Liver (tissue), 9 donors: ENCODE results near the gene HPCAL4. TPM values are rescaled to one million over a fixed set of nuclear protein-coding genes. Genes with fewer than 3 reads are reported as not detected.

Experiments
- DNase-seq: peaks from one replicate; pipeline ENCODE4 v3.0.0-alpha.2; 2017; ENCODE audit warnings: low spot score
- H3K27ac ChIP-seq, 2 donors: one replicate each; pipeline ENCODE4 v1.7.0; 2013; ENCODE audit warnings: inconsistent platforms in 2 of 2, low read length in 2 of 2, control low read depth in 1 of 2, low read depth in 1 of 2, mild to moderate bottlenecking in 1 of 2
- H3K27me3 ChIP-seq, 4 donors: one replicate each; pipeline versions ENCODE4 v1.6.1 to v1.7.0; 2013; ENCODE audit warnings: low read length in 3 of 4, inconsistent platforms in 1 of 4, mild to moderate bottlenecking in 1 of 4, moderate library complexity in 1 of 4; ENCODE audit not compliant: control insufficient read depth in 4 of 4, insufficient read depth in 4 of 4
- H3K36me3 ChIP-seq, 4 donors: one replicate each; pipeline versions ENCODE4 v1.6.1 to v1.7.0; 2013; ENCODE audit warnings: low read length in 3 of 4, mild to moderate bottlenecking in 3 of 4, low read depth in 1 of 4, moderate library complexity in 1 of 4; ENCODE audit not compliant: control insufficient read depth in 4 of 4, insufficient read depth in 3 of 4
- H3K4me1 ChIP-seq, 4 donors: one replicate each; pipeline versions ENCODE4 v1.6.1 to v1.7.0; 2013; ENCODE audit warnings: low read length in 3 of 4, mild to moderate bottlenecking in 3 of 4, moderate library complexity in 1 of 4; ENCODE audit not compliant: control insufficient read depth in 4 of 4, insufficient read depth in 4 of 4
- H3K4me3 ChIP-seq, 3 donors: one replicate each; pipeline versions ENCODE4 v1.6.1 to v1.7.0; 2013; ENCODE audit warnings: low read length in 3 of 3, control low read depth in 1 of 3, low read depth in 1 of 3, mild to moderate bottlenecking in 1 of 3
- H3K9ac ChIP-seq, 2 donors: one replicate each; pipeline ENCODE4 v1.7.0; 2013; ENCODE audit warnings: low read length in 2 of 2, mild to moderate bottlenecking in 2 of 2, moderate library complexity in 2 of 2, control low read depth in 1 of 2, low read depth in 1 of 2
- H3K9me3 ChIP-seq, 4 donors: one replicate each; pipeline versions ENCODE4 v1.6.1 to v1.7.0; 2013; ENCODE audit warnings: low read length in 3 of 4; ENCODE audit not compliant: control insufficient read depth in 4 of 4
- EGR1 ChIP-seq, 2 donors: IDR thresholded peaks; 2 replicates each; pipeline ENCODE4 v1.6.1; 2016 to 2018; ENCODE audit warnings: antibody characterized with exemption in 2 of 2, low read depth in 2 of 2
- FOXA2 ChIP-seq: IDR thresholded peaks from 2 replicates; pipeline ENCODE4 v1.6.1; 2016; ENCODE audit warnings: antibody characterized with exemption
- GABPA ChIP-seq, 2 donors: IDR thresholded peaks in 1 of 2; conservative IDR thresholded peaks in 1 of 2; 2 replicates each; pipeline ENCODE4 v1.6.1; 2016; ENCODE audit warnings: antibody characterized with exemption in 2 of 2, mild to moderate bottlenecking in 1 of 2, moderate library complexity in 1 of 2
- HNF4G ChIP-seq: IDR thresholded peaks from 2 replicates; pipeline ENCODE4 v1.6.1; 2016; ENCODE audit warnings: antibody characterized with exemption
- JUND ChIP-seq, 2 donors: IDR thresholded peaks; 2 replicates each; pipeline ENCODE4 v1.6.1; 2016; ENCODE audit warnings: antibody characterized with exemption in 2 of 2
- RAD21 ChIP-seq, 2 donors: IDR thresholded peaks; 2 replicates each; pipeline ENCODE4 v1.6.1; 2016; ENCODE audit warnings: antibody characterized with exemption in 2 of 2, mild to moderate bottlenecking in 2 of 2
- RXRA ChIP-seq, 2 donors: IDR thresholded peaks; 2 replicates each; pipeline ENCODE4 v1.6.1; 2017 to 2018; ENCODE audit warnings: antibody characterized with exemption in 2 of 2, mild to moderate bottlenecking in 1 of 2
- YY1 ChIP-seq: IDR thresholded peaks from 2 replicates; pipeline ENCODE4 v1.6.1; 2016; ENCODE audit warnings: antibody characterized with exemption, mild to moderate bottlenecking
- WGBS: extraction: QIAGEN DNeasy Blood & Tissue Kit; methylation state at CpG from one replicate; pipeline ENCODE4 v1.1.7; 2013; 5-methylcytosine and 5-hydroxymethylcytosine counted together
- polyA plus RNA-seq, 2 donors: library from polyadenylated mRNA; stranded (reverse) in 1 of 2; unstranded in 1 of 2; fragments of 200-250 nt in 1 of 2; fragments of >200 nt in 1 of 2; fragmentation: Nextera tagmentation in 1 of 2; extraction: Ambion mirVana in 1 of 2; gene quantifications; one replicate each; pipeline versions ENCODE4 v1.2.1 to v1.2.3, GENCODE V29; 2013 to 2015
- total RNA-seq, 2 donors: library from RNA; depleted of rRNA; stranded (reverse); fragments of >200 nt; gene quantifications; one replicate each; pipeline ENCODE4 v1.2.3, GENCODE V29; 2014
- TF ChIP-seq, protein P1 (sequence below): IDR thresholded peaks from 2 replicates; pipeline ENCODE4 v1.6.1; 2016; ENCODE audit warnings: antibody characterized with exemption, mild to moderate bottlenecking
- TF ChIP-seq, protein P2 (sequence below): IDR thresholded peaks from 2 replicates; pipeline ENCODE4 v1.6.1; 2016; ENCODE audit warnings: antibody characterized with exemption
- TF ChIP-seq, protein P3 (sequence below): fragments of 150-350 bp; IDR thresholded peaks from 2 replicates; pipeline ENCODE4 v1.5.1; 2017; ENCODE audit warnings: improper control_type of control experiment, low read depth, low read length; ENCODE audit not compliant: missing input control
- donor health status: healthy.
- donor health status: healthy.
- donor health status: healthy.
- donor health status: healthy.
- donor health status: healthy.

Gene HPCAL4
- total and polyA plus RNA-seq, 4 donors = not detected

DNA sequence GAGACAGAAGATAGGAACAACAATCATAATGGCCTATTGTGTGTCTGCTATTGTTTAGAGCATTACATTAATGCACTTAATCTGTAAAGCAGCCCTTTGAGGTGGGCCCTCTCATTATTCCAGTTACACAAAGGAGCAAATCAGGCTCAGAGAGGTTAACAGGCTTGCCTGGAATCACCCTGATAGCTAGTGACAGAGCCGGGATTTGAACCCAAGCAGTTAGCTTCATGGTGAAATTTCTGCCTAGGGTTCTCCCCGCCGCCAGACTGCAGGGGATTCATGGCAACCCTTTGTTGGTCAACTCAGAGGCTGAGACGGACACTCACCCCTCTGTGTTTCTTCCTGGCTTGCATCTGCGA, 58.9 kb downstream of the HPCAL4 start:
- Histone ChIP-seq H3K36me3 (no peaks in the 10 kb centered on the region), H3K9me3 (no peaks in the 10 kb centered on the region), H3K4me3 (no peak overlapping the region), H3K4me1 (peaks cover 0 to 4% (median 0%) of the 10 kb centered on the region in 4 donors), H3K9ac (no peak overlapping the region), H3K27ac (peak overlapping the region; percentile 23 to 26), H3K27me3 (peaks cover 0 to 8% (median 1%) of the 10 kb centered on the region in 4 donors)
- 86% methylated on average over 5 of the region's 5 CpGs for WGBS
- TF ChIP-seq, protein P1, sequence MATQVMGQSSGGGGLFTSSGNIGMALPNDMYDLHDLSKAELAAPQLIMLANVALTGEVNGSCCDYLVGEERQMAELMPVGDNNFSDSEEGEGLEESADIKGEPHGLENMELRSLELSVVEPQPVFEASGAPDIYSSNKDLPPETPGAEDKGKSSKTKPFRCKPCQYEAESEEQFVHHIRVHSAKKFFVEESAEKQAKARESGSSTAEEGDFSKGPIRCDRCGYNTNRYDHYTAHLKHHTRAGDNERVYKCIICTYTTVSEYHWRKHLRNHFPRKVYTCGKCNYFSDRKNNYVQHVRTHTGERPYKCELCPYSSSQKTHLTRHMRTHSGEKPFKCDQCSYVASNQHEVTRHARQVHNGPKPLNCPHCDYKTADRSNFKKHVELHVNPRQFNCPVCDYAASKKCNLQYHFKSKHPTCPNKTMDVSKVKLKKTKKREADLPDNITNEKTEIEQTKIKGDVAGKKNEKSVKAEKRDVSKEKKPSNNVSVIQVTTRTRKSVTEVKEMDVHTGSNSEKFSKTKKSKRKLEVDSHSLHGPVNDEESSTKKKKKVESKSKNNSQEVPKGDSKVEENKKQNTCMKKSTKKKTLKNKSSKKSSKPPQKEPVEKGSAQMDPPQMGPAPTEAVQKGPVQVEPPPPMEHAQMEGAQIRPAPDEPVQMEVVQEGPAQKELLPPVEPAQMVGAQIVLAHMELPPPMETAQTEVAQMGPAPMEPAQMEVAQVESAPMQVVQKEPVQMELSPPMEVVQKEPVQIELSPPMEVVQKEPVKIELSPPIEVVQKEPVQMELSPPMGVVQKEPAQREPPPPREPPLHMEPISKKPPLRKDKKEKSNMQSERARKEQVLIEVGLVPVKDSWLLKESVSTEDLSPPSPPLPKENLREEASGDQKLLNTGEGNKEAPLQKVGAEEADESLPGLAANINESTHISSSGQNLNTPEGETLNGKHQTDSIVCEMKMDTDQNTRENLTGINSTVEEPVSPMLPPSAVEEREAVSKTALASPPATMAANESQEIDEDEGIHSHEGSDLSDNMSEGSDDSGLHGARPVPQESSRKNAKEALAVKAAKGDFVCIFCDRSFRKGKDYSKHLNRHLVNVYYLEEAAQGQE = no peak
- TF ChIP-seq, protein P2, sequence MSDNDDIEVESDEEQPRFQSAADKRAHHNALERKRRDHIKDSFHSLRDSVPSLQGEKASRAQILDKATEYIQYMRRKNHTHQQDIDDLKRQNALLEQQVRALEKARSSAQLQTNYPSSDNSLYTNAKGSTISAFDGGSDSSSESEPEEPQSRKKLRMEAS = no peak
- TF ChIP-seq JUND (IDR thresholded peaks at IDR 0.05) = no peak
- DNase-seq = no peak

DNA sequence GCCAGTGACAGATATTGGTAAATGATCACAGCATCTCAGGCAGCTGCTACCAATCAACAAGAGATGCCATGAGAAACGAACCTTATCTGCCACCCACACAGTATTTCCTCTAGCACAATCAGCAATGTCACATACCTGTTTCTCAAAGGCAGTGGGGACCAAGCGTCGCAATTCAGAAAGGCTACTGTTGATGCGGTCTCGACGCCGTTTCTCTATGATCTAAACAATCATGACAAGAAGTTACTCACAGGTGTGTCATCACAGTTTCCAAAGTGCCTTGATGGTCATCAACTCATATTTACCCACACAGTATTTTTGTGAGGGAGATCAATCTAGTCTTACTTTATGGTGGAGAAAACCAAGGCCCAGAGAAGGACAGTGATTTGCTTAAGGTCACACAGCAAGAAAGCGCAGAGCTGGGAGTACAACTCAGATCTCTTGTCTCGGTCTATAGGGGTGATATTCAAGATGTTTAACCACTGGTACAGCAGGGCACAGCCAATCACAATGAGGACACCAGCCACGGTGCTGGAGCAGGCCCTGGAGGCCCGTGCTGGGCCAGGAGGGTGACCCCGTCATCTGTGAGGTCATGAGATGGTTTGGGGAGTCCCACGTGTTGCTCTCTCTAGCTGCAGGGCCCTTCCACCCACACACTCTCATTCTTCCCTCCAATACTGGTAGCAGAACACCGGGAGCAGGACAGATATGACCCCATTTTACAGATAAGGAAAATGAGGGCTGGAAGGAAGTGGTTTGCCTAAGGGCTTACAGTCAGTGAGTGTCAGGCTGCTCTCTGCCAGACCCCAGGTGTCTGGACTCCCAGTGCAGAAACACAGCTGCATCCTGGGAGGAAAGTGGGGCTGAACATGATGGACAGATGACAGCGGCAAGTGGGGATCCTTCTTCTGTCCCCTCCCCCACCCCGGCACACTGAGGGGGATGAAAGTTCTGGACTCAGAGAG, 59.6 kb downstream of the HPCAL4 start:
- H3K36me3 ChIP-seq = no peaks in the 10 kb centered on the region
- WGBS = 81% methylated on average over 16 of the region's 16 CpGs

DNA sequence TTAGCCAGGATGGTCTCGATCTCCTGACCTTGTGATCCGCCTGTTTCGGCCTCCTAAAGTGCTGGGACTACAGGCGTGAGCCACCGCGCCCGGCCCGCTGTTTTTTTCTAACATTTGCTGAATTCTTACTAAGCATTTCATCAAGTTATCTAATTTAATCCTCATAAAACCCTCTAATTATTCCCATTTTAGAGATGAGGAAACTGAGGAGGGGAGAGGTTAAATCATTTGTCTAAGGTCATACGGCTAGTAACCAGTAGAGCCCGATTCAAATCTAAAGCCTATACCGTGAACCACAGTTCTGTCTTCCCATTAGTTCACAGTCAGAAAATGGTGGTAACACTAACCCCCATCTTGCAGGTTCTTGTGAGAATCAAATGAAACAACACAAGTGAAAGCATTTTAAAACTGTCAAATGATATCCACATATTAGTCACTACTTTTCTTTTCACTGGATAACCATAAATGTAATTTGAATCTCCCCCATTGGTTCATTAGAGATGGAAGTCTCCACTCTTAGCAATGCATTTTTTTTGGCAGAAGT, 62.4 kb downstream of the HPCAL4 start:
- Histone ChIP-seq H3K9ac (no peak overlapping the region), H3K9me3 (no peaks in the 10 kb centered on the region), H3K36me3 (no peaks in the 10 kb centered on the region), H3K4me1 (peaks cover 0 to 4% (median 0%) of the 10 kb centered on the region in 4 donors), H3K27ac (no peak overlapping the region), H3K4me3 (no peak overlapping the region), H3K27me3 (peaks cover 0 to 4% (median under 1%) of the 10 kb centered on the region in 4 donors)
- TF ChIP-seq HNF4G (no peak), GABPA (IDR thresholded peaks at IDR 0.05 in 1 of 2, conservative IDR thresholded peaks at IDR 0.05 in 1 of 2) (no peak), YY1 (no peak), FOXA2 (no peak), RXRA (IDR thresholded peaks at IDR 0.05) (no peak)
- TF ChIP-seq, protein P3, sequence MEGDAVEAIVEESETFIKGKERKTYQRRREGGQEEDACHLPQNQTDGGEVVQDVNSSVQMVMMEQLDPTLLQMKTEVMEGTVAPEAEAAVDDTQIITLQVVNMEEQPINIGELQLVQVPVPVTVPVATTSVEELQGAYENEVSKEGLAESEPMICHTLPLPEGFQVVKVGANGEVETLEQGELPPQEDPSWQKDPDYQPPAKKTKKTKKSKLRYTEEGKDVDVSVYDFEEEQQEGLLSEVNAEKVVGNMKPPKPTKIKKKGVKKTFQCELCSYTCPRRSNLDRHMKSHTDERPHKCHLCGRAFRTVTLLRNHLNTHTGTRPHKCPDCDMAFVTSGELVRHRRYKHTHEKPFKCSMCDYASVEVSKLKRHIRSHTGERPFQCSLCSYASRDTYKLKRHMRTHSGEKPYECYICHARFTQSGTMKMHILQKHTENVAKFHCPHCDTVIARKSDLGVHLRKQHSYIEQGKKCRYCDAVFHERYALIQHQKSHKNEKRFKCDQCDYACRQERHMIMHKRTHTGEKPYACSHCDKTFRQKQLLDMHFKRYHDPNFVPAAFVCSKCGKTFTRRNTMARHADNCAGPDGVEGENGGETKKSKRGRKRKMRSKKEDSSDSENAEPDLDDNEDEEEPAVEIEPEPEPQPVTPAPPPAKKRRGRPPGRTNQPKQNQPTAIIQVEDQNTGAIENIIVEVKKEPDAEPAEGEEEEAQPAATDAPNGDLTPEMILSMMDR = no peak
- 93% methylated on average over 11 of the region's 11 CpGs for WGBS
- no peak for DNase-seq

More for the DNA sequence above, 59.6 kb downstream of the HPCAL4 start:
- H3K4me1 ChIP-seq = peaks cover 0 to 4% (median 0%) of the 10 kb centered on the region in 4 donors
- no peak for DNase-seq
- TF ChIP-seq JUND (IDR thresholded peaks at IDR 0.05) = no peak
- TF ChIP-seq EGR1 (IDR thresholded peaks at IDR 0.05; ENCODE audit: low read depth in 2 of 2) = no peak
- no peak for TF ChIP-seq RAD21 (IDR thresholded peaks at IDR 0.05)
- TF ChIP-seq, protein P2 = no peak
- TF ChIP-seq, protein P3 = no peak
- H3K27ac ChIP-seq = no peak overlapping the region
- H3K9me3 ChIP-seq = no peaks in the 10 kb centered on the region
- peaks cover 0 to 8% (median 0%) of the 10 kb centered on the region in 4 donors for H3K27me3 ChIP-seq
- no peak overlapping the region for H3K9ac ChIP-seq
- H3K4me3 ChIP-seq = no peak overlapping the region
